PC-3 (cell line): ENCODE measurements around the gene PASK. TPM values are rescaled to one million over a fixed set of nuclear protein-coding genes. Genes with fewer than 3 reads are reported as not detected.

Experiments
- ATAC-seq: fragments of 200-7000 bp; cut with Tn5 transposase; 2 replicates; pipeline ENCODE4 v1.9.1; 2020; ENCODE audit warnings: mild to moderate bottlenecking, moderate library complexity
- BruUV-seq: library from RNA; stranded (reverse); fragments of 400-500 nt; replicated peaks from 2 replicates; lab custom pipeline; 2021; lab: Mats Ljungman, UMichigan
- CTCF ChIA-PET: fragments of 300-600 bp; sonication (Branson Sonifier 250); formaldehyde crosslinking; loops from one replicate; lab custom pipeline; 2022; ENCODE audit warnings: antibody characterized with exemption; lab: Charles Lee
- POLR2A ChIA-PET: fragments of 300-600 bp; sonication (Branson Sonifier 250); formaldehyde crosslinking; loops from one replicate; lab custom pipeline; 2022; ENCODE audit warnings: antibody characterized with exemption; ENCODE audit not compliant: unreplicated experiment; lab: Charles Lee
- DNase-seq: peaks from one replicate; pipeline ENCODE4 v3.0.0-alpha.2; 2015
- H2AFZ ChIP-seq: fragments of 300-600 bp; sonication (generic); 2 replicates; pipeline ENCODE4 v1.6.0; 2016; ENCODE audit warnings: antibody characterized with exemption, low read length
- H3F3A ChIP-seq: fragments of 300-600 bp; sonication (generic); one replicate; pipeline ENCODE4 v1.6.0; 2017; ENCODE audit warnings: antibody characterized with exemption, low read length, control low read depth, mild to moderate bottlenecking; ENCODE audit not compliant: unreplicated experiment
- H3K27ac ChIP-seq: fragments of 300-600 bp; sonication (generic); 2 replicates; pipeline ENCODE4 v1.5.1; 2016; ENCODE audit warnings: mild to moderate bottlenecking, low read length
- H3K27me3 ChIP-seq: fragments of 300-600 bp; sonication (generic); 2 replicates; pipeline ENCODE4 v1.6.1; 2016; ENCODE audit warnings: low read length, mixed read lengths
- H3K36me3 ChIP-seq: fragments of 300-600 bp; sonication (generic); 2 replicates; pipeline ENCODE4 v1.6.1; 2016; ENCODE audit warnings: low read depth, mixed run types, low read length, mixed read lengths
- H3K4me1 ChIP-seq: fragments of 300-600 bp; sonication (generic); 2 replicates; pipeline ENCODE4 v1.5.1; 2016; ENCODE audit warnings: low read length; ENCODE audit not compliant: insufficient read depth
- H3K4me2 ChIP-seq: fragments of 300-600 bp; sonication (generic); 2 replicates; pipeline ENCODE4 v1.6.0; 2016; ENCODE audit warnings: low read length
- H3K4me3 ChIP-seq: fragments of 300-600 bp; sonication (generic); 2 replicates; pipeline ENCODE4 v1.5.1; 2016; ENCODE audit warnings: mild to moderate bottlenecking, low read length, mixed read lengths
- H3K79me2 ChIP-seq: fragments of 300-600 bp; sonication (generic); 2 replicates; pipeline ENCODE4 v1.6.1; 2017; ENCODE audit warnings: low read length, mixed read lengths
- H3K9ac ChIP-seq: fragments of 300-600 bp; sonication (generic); 2 replicates; pipeline ENCODE4 v1.6.0; 2016; ENCODE audit warnings: mild to moderate bottlenecking, low read length
- H3K9me2 ChIP-seq: fragments of 300-600 bp; sonication (generic); replicated peaks from 2 replicates; pipeline ENCODE4 v1.6.1; 2016; ENCODE audit warnings: mixed run types, low read length, mixed read lengths
- H3K9me3 ChIP-seq: fragments of 300-600 bp; sonication (generic); 2 replicates; pipeline ENCODE4 v1.6.1; 2016; ENCODE audit warnings: low read length, mixed read lengths
- H4K20me1 ChIP-seq: fragments of 300-600 bp; sonication (generic); 2 replicates; pipeline ENCODE4 v1.6.1; 2016; ENCODE audit warnings: low read length, mixed read lengths
- EZH2 ChIP-seq: fragments of 300-600 bp; sonication (generic); IDR thresholded peaks from one replicate; pipeline ENCODE4 v1.6.1; 2017; ENCODE audit warnings: antibody characterized with exemption, mild to moderate bottlenecking, low read length; ENCODE audit not compliant: unreplicated experiment
- EZH2phosphoT487 ChIP-seq: fragments of 300-600 bp; sonication (generic); IDR thresholded peaks from 2 replicates; pipeline ENCODE4 v1.6.1; 2018; ENCODE audit warnings: mild to moderate bottlenecking, antibody characterized with exemption, low read length, borderline replicate concordance
- intact Hi-C: fragments of 100-400 bp; cut with micrococcal nuclease; formaldehyde crosslinking; loops from 2 replicates; pipeline ENCODE4 v1.9.0; 2023
- total RNA-seq: library from RNA; depleted of rRNA; stranded (reverse); fragments of >200 nt; gene quantifications from 2 replicates; pipeline ENCODE4 v1.2.3, GENCODE V29; 2014
- TF ChIP-seq, protein P1 (sequence below): fragments of 300-600 bp; sonication (generic); conservative IDR thresholded peaks from 2 replicates; pipeline ENCODE4 v1.5.1; 2017; ENCODE audit warnings: antibody characterized with exemption, low read depth, mild to moderate bottlenecking, low read length

The PASK gene
- total RNA-seq, 1 experiment from 2014 or later, result 4.1 TPM

DNA sequence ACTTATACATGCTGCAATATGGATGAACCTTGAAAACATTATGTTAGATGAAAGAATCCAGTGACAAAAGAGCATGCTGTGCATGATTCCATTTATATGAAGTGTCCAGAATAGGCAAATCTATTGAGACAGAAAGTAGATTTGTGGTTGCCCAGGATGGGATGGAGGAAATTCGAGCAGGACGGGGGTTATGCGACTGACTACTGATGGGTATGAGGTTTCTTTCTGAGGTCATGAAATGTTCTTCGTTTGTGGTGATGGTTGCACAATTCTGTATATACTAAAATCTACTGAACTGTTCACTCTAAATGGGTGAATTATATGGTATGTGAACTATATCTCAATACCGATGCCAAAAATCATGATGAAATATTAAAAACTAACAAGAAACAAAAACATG, 28.3 kb downstream of the PASK start:
- no peaks in the 10 kb centered on the region for H3F3A ChIP-seq
- H3K27me3 ChIP-seq, result no peaks in the 10 kb centered on the region
- H3K36me3 ChIP-seq, result no peaks in the 10 kb centered on the region
- no peaks in the 10 kb centered on the region for H3K9me3 ChIP-seq
- H4K20me1 ChIP-seq, result no peaks in the 10 kb centered on the region
- H3K4me2 ChIP-seq, result no peak overlapping the region
- ChIA-PET CTCF (no interaction called here), POLR2A (no interaction called here)
- no peak overlapping the region for H3K9ac ChIP-seq
- no peaks in the 10 kb centered on the region for H3K79me2 ChIP-seq
- no peak overlapping the region for H3K4me3 ChIP-seq
- H3K27ac ChIP-seq, result no peak overlapping the region
- no TSS peak for BruUV-seq
- intact Hi-C loops, result no loop called here
- TF ChIP-seq, protein P1, sequence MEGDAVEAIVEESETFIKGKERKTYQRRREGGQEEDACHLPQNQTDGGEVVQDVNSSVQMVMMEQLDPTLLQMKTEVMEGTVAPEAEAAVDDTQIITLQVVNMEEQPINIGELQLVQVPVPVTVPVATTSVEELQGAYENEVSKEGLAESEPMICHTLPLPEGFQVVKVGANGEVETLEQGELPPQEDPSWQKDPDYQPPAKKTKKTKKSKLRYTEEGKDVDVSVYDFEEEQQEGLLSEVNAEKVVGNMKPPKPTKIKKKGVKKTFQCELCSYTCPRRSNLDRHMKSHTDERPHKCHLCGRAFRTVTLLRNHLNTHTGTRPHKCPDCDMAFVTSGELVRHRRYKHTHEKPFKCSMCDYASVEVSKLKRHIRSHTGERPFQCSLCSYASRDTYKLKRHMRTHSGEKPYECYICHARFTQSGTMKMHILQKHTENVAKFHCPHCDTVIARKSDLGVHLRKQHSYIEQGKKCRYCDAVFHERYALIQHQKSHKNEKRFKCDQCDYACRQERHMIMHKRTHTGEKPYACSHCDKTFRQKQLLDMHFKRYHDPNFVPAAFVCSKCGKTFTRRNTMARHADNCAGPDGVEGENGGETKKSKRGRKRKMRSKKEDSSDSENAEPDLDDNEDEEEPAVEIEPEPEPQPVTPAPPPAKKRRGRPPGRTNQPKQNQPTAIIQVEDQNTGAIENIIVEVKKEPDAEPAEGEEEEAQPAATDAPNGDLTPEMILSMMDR, result no peak
- TF ChIP-seq EZH2phosphoT487, result no peak
- no peak for TF ChIP-seq EZH2
- H3K9me2 ChIP-seq, result no peaks in the 10 kb centered on the region
- no peaks in the 10 kb centered on the region for H3K4me1 ChIP-seq
- H2AFZ ChIP-seq, result no peak overlapping the region
- ATAC-seq (no peak), DNase-seq (no peak)

DNA sequence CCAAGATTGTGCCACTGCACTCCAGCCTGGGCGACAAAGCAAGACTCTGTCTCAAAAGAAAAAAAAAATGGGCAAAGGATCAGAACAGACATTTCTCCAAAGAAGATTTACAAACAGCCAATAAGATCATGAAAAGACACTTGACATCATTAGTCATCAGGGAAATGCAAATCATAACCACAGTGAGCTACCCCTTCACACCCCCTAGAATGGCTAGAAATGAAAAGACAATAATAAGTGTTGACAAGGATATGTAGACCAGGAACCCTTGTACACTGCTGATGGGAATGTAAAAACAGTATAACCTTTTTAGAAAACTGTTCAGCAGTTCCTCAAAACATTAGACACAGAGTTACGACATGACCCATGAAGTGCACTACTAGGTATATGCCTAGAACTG, 28.8 kb downstream of the PASK start:
- H3F3A ChIP-seq, result no peaks in the 10 kb centered on the region
- no peak overlapping the region for H3K27ac ChIP-seq
- no peaks in the 10 kb centered on the region for H3K9me3 ChIP-seq
- H3K9me2 ChIP-seq, result no peaks in the 10 kb centered on the region
- POLR2A ChIA-PET, result no interaction called here
- no peak for DNase-seq
- TF ChIP-seq EZH2 (no peak), EZH2phosphoT487 (no peak)
- TF ChIP-seq, protein P1, result no peak
- no peaks in the 10 kb centered on the region for H3K79me2 ChIP-seq
- BruUV-seq, result no TSS peak
- no peaks in the 10 kb centered on the region for H3K36me3 ChIP-seq
- no peak overlapping the region for H3K4me2 ChIP-seq
- intact Hi-C loops, result no loop called here
- no peaks in the 10 kb centered on the region for H3K27me3 ChIP-seq
- H3K4me1 ChIP-seq, result no peaks in the 10 kb centered on the region
- no peaks in the 10 kb centered on the region for H4K20me1 ChIP-seq
- no peak overlapping the region for H3K4me3 ChIP-seq
- no peak overlapping the region for H3K9ac ChIP-seq
- H2AFZ ChIP-seq, result no peak overlapping the region
- CTCF ChIA-PET, result no interaction called here
- no peak for ATAC-seq

DNA sequence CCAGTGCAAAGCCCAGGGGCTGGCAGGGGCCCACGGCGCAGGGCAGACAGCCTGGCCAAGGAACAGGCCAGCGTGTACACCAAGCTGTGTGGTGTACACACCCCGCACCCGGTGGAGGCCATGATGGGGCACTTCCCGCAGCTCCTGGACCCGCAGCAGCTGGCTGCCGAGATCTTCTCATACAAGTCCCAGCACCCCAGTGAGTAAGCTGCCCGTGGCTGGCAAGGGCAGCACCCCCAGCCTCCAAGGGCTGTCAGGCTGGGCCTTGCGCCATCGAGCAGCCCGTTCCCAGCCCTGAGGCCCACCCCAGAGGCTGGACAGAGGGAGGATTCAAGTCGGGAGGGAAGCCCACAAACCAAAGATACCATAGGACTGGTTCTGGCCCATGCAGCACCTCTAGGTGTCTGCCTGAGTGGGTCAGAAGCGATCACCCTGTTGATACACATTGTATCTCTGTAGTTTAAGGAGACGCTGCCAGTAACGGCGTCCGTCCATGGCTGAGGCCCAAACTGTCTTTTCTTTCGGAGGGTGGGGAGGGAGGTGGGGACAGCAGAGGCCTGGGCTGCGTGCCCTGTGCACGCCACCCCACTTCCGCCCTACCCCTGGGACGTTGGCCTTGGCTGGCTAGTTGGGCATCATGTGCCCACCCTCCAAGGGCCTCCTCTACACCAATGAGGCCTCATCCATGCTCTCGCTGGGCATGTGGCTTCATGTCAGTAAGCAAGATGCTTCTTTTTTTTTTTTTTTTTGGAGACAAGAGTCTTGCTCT, 30.4 kb downstream of the PASK start:
- Histone ChIP-seq H2AFZ (no peak overlapping the region), H3K79me2 (no peaks in the 10 kb centered on the region), H3K9me2 (no peaks in the 10 kb centered on the region), H3K27me3 (no peaks in the 10 kb centered on the region), H3K27ac (no peak overlapping the region), H3K4me2 (no peak overlapping the region), H3K36me3 (no peaks in the 10 kb centered on the region), H3K4me1 (no peaks in the 10 kb centered on the region), H3K9me3 (no peaks in the 10 kb centered on the region), H3K9ac (no peak overlapping the region), H4K20me1 (no peaks in the 10 kb centered on the region), H3F3A (no peaks in the 10 kb centered on the region), H3K4me3 (no peak overlapping the region)
- CTCF ChIA-PET, result no interaction called here
- BruUV-seq, result no TSS peak
- POLR2A ChIA-PET, result no interaction called here
- intact Hi-C loops, result no loop called here
- DNase-seq (no peak), ATAC-seq (no peak)
- TF ChIP-seq EZH2, result no peak
- TF ChIP-seq, protein P1, result no peak
- no peak for TF ChIP-seq EZH2phosphoT487
